HG03196 (cell line): ENCODE measurements around the gene USP2.
"Not testable (repeated sequence)": the region's sequence is repeated elsewhere in the genome, so short reads cannot be mapped to it uniquely, and the experiment has no call there.

Experiments
- ATAC-seq: cut with Tn5 transposase; IDR thresholded peaks from one replicate; pipeline ENCODE4 v1.9.1; 2021; ENCODE audit not compliant: unreplicated experiment

USP2 gene

GRCh38 chr11:119414321-119414720 lies 32.8 kb upstream of the USP2 start:
- ATAC-seq, result no peak

- ATAC-seq, result no peak
Measured at GRCh38 chr11:119412072-119412471, 30.6 kb upstream of the USP2 start.

GRCh38 chr11:119410501-119410900 lies 29.0 kb upstream of the USP2 start:
- ATAC-seq, result no peak

GRCh38 chr11:119409731-119410130 lies 28.2 kb upstream of the USP2 start:
- no peak for ATAC-seq

- ATAC-seq, result no peak
Measured at GRCh38 chr11:119406005-119406404, 24.5 kb upstream of the USP2 start.

- ATAC-seq, result not testable (repeated sequence)
Measured at GRCh38 chr11:119405448-119405847, 24.0 kb upstream of the USP2 start.

- ATAC-seq, result no peak
Measured at GRCh38 chr11:119404872-119405271, 23.4 kb upstream of the USP2 start.

GRCh38 chr11:119403021-119403420 lies 21.5 kb upstream of the USP2 start:
- no peak for ATAC-seq

GRCh38 chr11:119402470-119402869 lies 21.0 kb upstream of the USP2 start:
- ATAC-seq, result no peak

GRCh38 chr11:119400860-119401259 lies 19.4 kb upstream of the USP2 start:
- ATAC-seq, result no peak

GRCh38 chr11:119397740-119398139 lies 16.2 kb upstream of the USP2 start:
- no peak for ATAC-seq

- ATAC-seq, result no peak
Measured at GRCh38 chr11:119396835-119397234, 15.3 kb upstream of the USP2 start.

- ATAC-seq, result no peak
Measured at GRCh38 chr11:119391275-119391674, 9.8 kb upstream of the USP2 start.

GRCh38 chr11:119389611-119390254 lies 8.2 kb upstream of the USP2 start:
- ATAC-seq, result no peak

GRCh38 chr11:119388103-119388502 lies 6.6 kb upstream of the USP2 start:
- ATAC-seq, result no peak

GRCh38 chr11:119384332-119384731 lies 2.8 kb upstream of the USP2 start:
- ATAC-seq, result no peak

GRCh38 chr11:119382513-119382912 lies 1.0 kb upstream of the USP2 start:
- not testable (repeated sequence) for ATAC-seq

- no peak for ATAC-seq
Measured at GRCh38 chr11:119382101-119382500, 611 bp upstream of the USP2 start.

GRCh38 chr11:119380827-119381180 lies 686 bp downstream of the USP2 start:
- ATAC-seq, result no peak

- no peak for ATAC-seq
Measured at GRCh38 chr11:119380160-119380826, 1.2 kb downstream of the USP2 start.

- no peak for ATAC-seq
Measured at GRCh38 chr11:119378851-119379465, 2.5 kb downstream of the USP2 start.

GRCh38 chr11:119377961-119378667 lies 3.4 kb downstream of the USP2 start:
- no peak for ATAC-seq
